ENCODE data around the gene ZFYVE1. TPM values are rescaled to one million over a fixed set of nuclear protein-coding genes. Genes with fewer than 3 reads are reported as not detected.

Gene ZFYVE1
- total RNA-seq, 2 donors from 2014 or later: 16.6 to 31.7 TPM

GRCh38 chr14:72990171-72990570, 36.7 kb downstream of the ZFYVE1 start:
- Histone ChIP-seq H3K27me3 (replicated peaks; ENCODE audit: insufficient read depth) (no peaks in the 10 kb centered on the region), H3K27ac (no peak overlapping the region), H3K9me3 (no peaks in the 10 kb centered on the region), H3K4me1 (replicated peaks) (no peaks in the 10 kb centered on the region), H3K4me3 (no peak overlapping the region), H3K36me3 (no peaks in the 10 kb centered on the region)
- intact Hi-C loops (cut with DNase I): no loop called here
- WGBS: 93% methylated on average over 8 of the region's 8 CpGs
- no peak for DNase-seq (ENCODE audit: low spot score)
- TF ChIP-seq CTCF (IDR thresholded peaks at IDR 0.05): no peak
- TF ChIP-seq POLR2AphosphoS5 (IDR thresholded peaks at IDR 0.05): no peak
- TF ChIP-seq POLR2A (IDR thresholded peaks at IDR 0.05): no peak

- H3K4me3 ChIP-seq: no peak overlapping the region
- no peaks in the 10 kb centered on the region for H3K27me3 ChIP-seq (replicated peaks; ENCODE audit: insufficient read depth)
- H3K27ac ChIP-seq: no peak overlapping the region
- H3K36me3 ChIP-seq: no peaks in the 10 kb centered on the region
- intact Hi-C loops (cut with DNase I): no loop called here
- TF ChIP-seq CTCF (IDR thresholded peaks at IDR 0.05): no peak
- TF ChIP-seq POLR2AphosphoS5 (IDR thresholded peaks at IDR 0.05): no peak
- TF ChIP-seq POLR2A (IDR thresholded peaks at IDR 0.05): no peak
- no peaks in the 10 kb centered on the region for H3K9me3 ChIP-seq
- no peak for DNase-seq (ENCODE audit: low spot score)
- 93% methylated on average over 2 of the region's 2 CpGs for WGBS
- no peaks in the 10 kb centered on the region for H3K4me1 ChIP-seq (replicated peaks)
Measured at GRCh38 chr14:72986857-72987256, 40.0 kb downstream of the ZFYVE1 start.

- Histone ChIP-seq H3K9me3 (no peaks in the 10 kb centered on the region), H3K36me3 (no peaks in the 10 kb centered on the region), H3K4me3 (no peak overlapping the region), H3K27me3 (replicated peaks; ENCODE audit: insufficient read depth) (no peaks in the 10 kb centered on the region), H3K4me1 (replicated peaks) (no peaks in the 10 kb centered on the region), H3K27ac (no peak overlapping the region)
- DNase-seq (ENCODE audit: low spot score): no peak
- WGBS: 60% methylated on average over 3 of the region's 3 CpGs
- intact Hi-C loops (cut with DNase I): no loop called here
- TF ChIP-seq CTCF (IDR thresholded peaks at IDR 0.05) (no peak), POLR2AphosphoS5 (IDR thresholded peaks at IDR 0.05) (no peak), POLR2A (IDR thresholded peaks at IDR 0.05) (no peak)
Measured at GRCh38 chr14:72986214-72986613, 40.7 kb downstream of the ZFYVE1 start.

GRCh38 chr14:72982146-72982708, 44.7 kb downstream of the ZFYVE1 start:
- H3K27ac ChIP-seq: peak overlapping the region in 1 of 2 donors; percentile 4
- H3K9me3 ChIP-seq: no peaks in the 10 kb centered on the region
- H3K36me3 ChIP-seq: no peaks in the 10 kb centered on the region
- no peak for DNase-seq (ENCODE audit: low spot score)
- TF ChIP-seq POLR2A (IDR thresholded peaks at IDR 0.05) (no peak), CTCF (IDR thresholded peaks at IDR 0.05) (no peak), POLR2AphosphoS5 (IDR thresholded peaks at IDR 0.05) (no peak)
- H3K27me3 ChIP-seq (replicated peaks; ENCODE audit: insufficient read depth): no peaks in the 10 kb centered on the region
- intact Hi-C loops (cut with DNase I): no loop called here
- no peaks in the 10 kb centered on the region for H3K4me1 ChIP-seq (replicated peaks)
- 32% methylated on average over 3 of the region's 3 CpGs for WGBS
- no peak overlapping the region for H3K4me3 ChIP-seq

GRCh38 chr14:72980863-72981262, 46.0 kb downstream of the ZFYVE1 start:
- no peak overlapping the region for H3K4me3 ChIP-seq
- no peaks in the 10 kb centered on the region for H3K36me3 ChIP-seq
- TF ChIP-seq CTCF (IDR thresholded peaks at IDR 0.05) (no peak), POLR2AphosphoS5 (IDR thresholded peaks at IDR 0.05) (no peak), POLR2A (IDR thresholded peaks at IDR 0.05) (no peak)
- no peaks in the 10 kb centered on the region for H3K9me3 ChIP-seq
- no peaks in the 10 kb centered on the region for H3K4me1 ChIP-seq (replicated peaks)
- DNase-seq (ENCODE audit: low spot score): no peak
- intact Hi-C loops (cut with DNase I): no loop called here
- WGBS: 92% methylated on average over 8 of the region's 8 CpGs
- H3K27ac ChIP-seq: no peak overlapping the region
- H3K27me3 ChIP-seq (replicated peaks; ENCODE audit: insufficient read depth): no peaks in the 10 kb centered on the region

All from prostate gland (tissue), 2 donors.